Measurements from ENCODE around the gene STAB2.

Gene STAB2

GRCh38 chr12:103812789-103813188, 225.7 kb downstream of the STAB2 start:
- DNase-seq: no peak

GRCh38 chr12:103813426-103813825, 226.4 kb downstream of the STAB2 start:
- no peak for DNase-seq

- no peak for DNase-seq
Measured at GRCh38 chr12:103813949-103814348, 226.9 kb downstream of the STAB2 start.

- DNase-seq: no peak
Measured at GRCh38 chr12:103814436-103814835, 227.4 kb downstream of the STAB2 start.

Data from stimulated activated CD4-positive, alpha-beta T cell treated with anti-CD3 and anti-CD28 coated beads, Interleukin-1b, Interleukin-23, amount 100 ng/mL, for 48 hours (primary cell).